HepG2 (cell line): ENCODE results near the gene C1orf198. TPM values are rescaled to one million over a fixed set of nuclear protein-coding genes. Genes with fewer than 3 reads are reported as not detected.

Source experiments
- ATAC-seq: fragments of 200-7000 bp; cut with Tn5 transposase; 3 replicates; pipeline ENCODE4 v1.9.1; 2020; ENCODE audit warnings: mild to moderate bottlenecking, moderate library complexity
- BruUV-seq: library from RNA; stranded (reverse); fragments of 400-500 nt; replicated peaks from 2 replicates; lab custom pipeline; 2021; lab: Mats Ljungman, UMichigan
- CTCF ChIA-PET: fragments of 300-600 bp; formaldehyde crosslinking; extraction: SDS; loops from one replicate; lab custom pipeline; 2021; ENCODE audit warnings: low total read pairs, inconsistent platforms, low intra/inter-chr PET ratio; lab: Yijun Ruan, JAX
- POLR2A ChIA-PET: fragments of 350-600 bp; sonication (Branson Sonifier 250); formaldehyde crosslinking; loops from one replicate; lab custom pipeline; 2020; ENCODE audit warnings: antibody characterized with exemption, inconsistent platforms; lab: Yijun Ruan, JAX
- DNase-seq: peaks from one replicate; pipeline ENCODE4 v3.0.0-alpha.2; 2015; ENCODE audit warnings: low spot score
- FAIRE-seq: peaks from 3 replicates; lab custom pipeline; 2011; peaks lifted over from hg19 to GRCh38; lab: Jason Lieb, UNC
- H2AFZ ChIP-seq: one replicate; pipeline ENCODE4 v1.6.1; 2011; ENCODE audit warnings: low read length, inconsistent platforms
- H3K27ac ChIP-seq: fragments of 300-600 bp; 3 replicates; pipeline ENCODE4 v1.8.0; 2011; ENCODE audit warnings: mixed run types, mild to moderate bottlenecking, mixed read lengths, low read length, inconsistent platforms; ENCODE audit not compliant: insufficient read depth; ENCODE audit errors: extremely low read length
- H3K27me3 ChIP-seq, 2 experiments: fragments of 200-600 bp in 1 of 2; 2 replicates in 1 of 2; 3 replicates in 1 of 2; pipeline versions ENCODE4 v1.6.0 to v1.8.0; 2011; ENCODE audit warnings: low read length in 2 of 2, mild to moderate bottlenecking in 2 of 2, moderate library complexity in 2 of 2, inconsistent platforms in 1 of 2; ENCODE audit not compliant: insufficient read depth in 2 of 2, control insufficient read depth in 1 of 2
- H3K36me3 ChIP-seq, 2 experiments: fragments of 200-600 bp in 1 of 2; replicated peaks in 1 of 2; 2 replicates in 1 of 2; 3 replicates in 1 of 2; pipeline versions ENCODE4 v1.5.1 to v1.8.0; 2011; ENCODE audit warnings: low read length in 2 of 2, inconsistent platforms in 1 of 2; ENCODE audit not compliant: insufficient read depth in 2 of 2, control insufficient read depth in 1 of 2
- H3K4me1 ChIP-seq: 2 replicates; pipeline ENCODE4 v1.5.1; 2012; ENCODE audit warnings: low read length, inconsistent platforms; ENCODE audit not compliant: insufficient read depth
- H3K4me2 ChIP-seq: 2 replicates; pipeline ENCODE4 v1.6.0; 2011; ENCODE audit warnings: low read depth, low read length, inconsistent platforms
- H3K4me3 ChIP-seq, 3 experiments: fragments of 200-600 bp in 1 of 3; sonication (generic), shearing (Covaris generic) in 1 of 3; replicated peaks in 1 of 3; 2 replicates each; pipeline ENCODE4 v1.5.1; 2011 to 2016; ENCODE audit warnings: low read length in 3 of 3, inconsistent platforms in 2 of 3, low read depth in 2 of 3, mild to moderate bottlenecking in 2 of 3, control low read depth in 1 of 3, mixed read lengths in 1 of 3; ENCODE audit not compliant: insufficient read depth in 1 of 3
- H3K79me2 ChIP-seq: one replicate; pipeline ENCODE4 v1.6.1; 2011; ENCODE audit warnings: low read length, inconsistent platforms; ENCODE audit not compliant: insufficient read depth
- H3K9ac ChIP-seq: 2 replicates; pipeline ENCODE4 v1.6.0; 2011; ENCODE audit warnings: mild to moderate bottlenecking, low read depth, low read length, inconsistent platforms; ENCODE audit not compliant: insufficient read depth
- H3K9me3 ChIP-seq: 2 replicates; pipeline ENCODE4 v1.5.1; 2012; ENCODE audit warnings: mild to moderate bottlenecking, low read length
- H4K20me1 ChIP-seq: 2 replicates; pipeline ENCODE4 v1.6.0; 2011; ENCODE audit warnings: inconsistent platforms, mild to moderate bottlenecking, low read length, moderate library complexity; ENCODE audit not compliant: insufficient read depth
- MTF2 ChIP-seq: sonication (generic); formaldehyde crosslinking; IDR thresholded peaks from 2 replicates; pipeline ENCODE4 v1.5.0; 2020; ENCODE audit warnings: missing genetic modification reagents, borderline replicate concordance
- NFYC ChIP-seq: IDR thresholded peaks from 2 replicates; pipeline ENCODE4 v1.6.1; 2016; ENCODE audit warnings: missing genetic modification reagents, missing compliant biosample characterization
- PRDM4 ChIP-seq: sonication (generic); formaldehyde crosslinking; IDR thresholded peaks from 2 replicates; pipeline ENCODE4 v1.9.0; 2021; ENCODE audit warnings: missing genetic modification reagents, borderline replicate concordance
- ZBTB40 ChIP-seq, 2 experiments: fragments of 450-650 bp in 1 of 2; sonication (generic) in 1 of 2; formaldehyde crosslinking in 1 of 2; IDR thresholded peaks; 2 replicates each; pipeline versions ENCODE4 v1.6.1 to v1.8.0; 2016 to 2022; ENCODE audit warnings: antibody characterized with exemption in 1 of 2, mild to moderate bottlenecking in 1 of 2, missing genetic modification reagents in 1 of 2
- ZNF484 ChIP-seq: sonication (generic); formaldehyde crosslinking; IDR thresholded peaks from 2 replicates; pipeline ENCODE4 v1.5.1; 2020; ENCODE audit warnings: mild to moderate bottlenecking, low read depth, missing genetic modification reagents, borderline replicate concordance
- ZNF777 ChIP-seq: sonication (generic); formaldehyde crosslinking; IDR thresholded peaks from 2 replicates; pipeline ENCODE4 v1.4.0; 2020; ENCODE audit warnings: missing genetic modification reagents
- WGBS: methylation state at CpG from one replicate; pipeline ENCODE4 v1.1.6; 2017; ENCODE audit warnings: low lambda C conversion rate; 5-methylcytosine and 5-hydroxymethylcytosine counted together
- in situ Hi-C: cut with HindIII; loops from 2 replicates; pipeline ENCODE4 v1.10.0; 2017; ENCODE audit warnings: low pct_unique_long_range_greater_than_20kb; ENCODE audit not compliant: extremely low pct_ligation_motif_present
- intact Hi-C: fragments of 100-400 bp; cut with micrococcal nuclease; formaldehyde crosslinking; loops from one replicate; pipeline ENCODE4 v1.10.0; 2022; ENCODE audit not compliant: unreplicated experiment
- polyA plus RNA-seq, 8 experiments: library from polyadenylated mRNA; depleted of rRNA in 3 of 8; stranded (reverse) in 7 of 8; unstranded in 1 of 8; fragments of >200 nt; fragmentation: Illumina TruSeq in 4 of 8; extraction: Trizol in 4 of 8; gene quantifications; 2 replicates each; pipeline versions ENCODE4 v1.2.1 to v1.2.3, GENCODE V29; 2011 to 2016; ENCODE audit warnings: low read depth in 4 of 8, missing spikeins in 1 of 8, mixed read lengths in 1 of 8; ENCODE audit not compliant: insufficient read depth in 1 of 8
- total RNA-seq, 5 experiments: library from RNA; depleted of rRNA; stranded (reverse); fragments of >200 nt; fragmentation: Illumina TruSeq; extraction: Trizol; gene quantifications; 2 replicates each; pipeline ENCODE4 v1.2.3, GENCODE V29; 2016; ENCODE audit warnings: low read depth in 1 of 5

Gene C1orf198
- total and polyA plus RNA-seq, 2 of the 13 experiments (the other 11 are each of a cell fraction or from before 2014, with no cell fraction given) = 12.7 to 13.4 TPM

- BruUV-seq = no TSS peak
- peaks cover 6 to 11% of the 10 kb centered on the region in 2 experiments; a peak in 4 of 5 replicates for H3K36me3 ChIP-seq
- no peaks in the 10 kb centered on the region for H4K20me1 ChIP-seq
- 52% methylated on average over 2 of the region's 3 CpGs for WGBS
- no peak overlapping the region for H3K27ac ChIP-seq
- no peak overlapping the region for H3K9ac ChIP-seq
- no peaks in the 10 kb centered on the region for H3K27me3 ChIP-seq
- no peak overlapping the region for H3K4me3 ChIP-seq
- DNase-seq = no peak
- no peak overlapping the region for H3K4me2 ChIP-seq
- intact Hi-C loops (no loop called here), in situ Hi-C loops (no loop called here)
- no peak overlapping the region for H2AFZ ChIP-seq
- ChIA-PET CTCF (no interaction called here), POLR2A (no interaction called here)
- no peaks in the 10 kb centered on the region for H3K79me2 ChIP-seq
- ATAC-seq = no peak
- H3K9me3 ChIP-seq = no peaks in the 10 kb centered on the region
- no peak for TF ChIP-seq NFYC (CRISPR knock-in tag)
- no peak for TF ChIP-seq ZNF777 (CRISPR knock-in tag)
- no peaks in the 10 kb centered on the region for H3K4me1 ChIP-seq
- no peak for FAIRE-seq
Observed at GRCh38 chr1:230834292-230834691, 34.0 kb downstream of the C1orf198 start.

GRCh38 chr1:230833511-230833910, 34.8 kb downstream of the C1orf198 start:
- no peaks in the 10 kb centered on the region for H3K27me3 ChIP-seq
- H3K9ac ChIP-seq = no peak overlapping the region
- ChIA-PET CTCF (no interaction called here), POLR2A (no interaction called here)
- H3K27ac ChIP-seq = no peak overlapping the region
- H3K4me2 ChIP-seq = no peak overlapping the region
- DNase-seq (no peak), FAIRE-seq (no peak), ATAC-seq (no peak)
- BruUV-seq = no TSS peak
- in situ Hi-C loops = no loop called here
- 73% methylated on average over 3 of the region's 3 CpGs for WGBS
- no peak overlapping the region for H3K4me3 ChIP-seq
- intact Hi-C loops = no loop called here
- no peaks in the 10 kb centered on the region for H3K9me3 ChIP-seq
- H4K20me1 ChIP-seq = no peaks in the 10 kb centered on the region
- H3K4me1 ChIP-seq = no peaks in the 10 kb centered on the region
- H2AFZ ChIP-seq = no peak overlapping the region
- peaks cover 3% of the 10 kb centered on the region in 2 experiments; a peak in 4 of 5 replicates for H3K36me3 ChIP-seq
- no peaks in the 10 kb centered on the region for H3K79me2 ChIP-seq
- TF ChIP-seq PRDM4 (CRISPR knock-in tag) (no peak), MTF2 (no peak), ZBTB40 (IDR thresholded peaks at IDR 0.05) (no peak), ZBTB40 (CRISPR knock-in tag; IDR thresholded peaks at IDR 0.05) (no peak), ZNF484 (CRISPR knock-in tag) (no peak)
